Upper lobe of right lung (tissue), 1 donor: ENCODE results near the gene SLC30A9. TPM values are rescaled to one million over a fixed set of nuclear protein-coding genes. Genes with fewer than 3 reads are reported as not detected.

Experiments used
- ATAC-seq: fragments of 200-7000 bp; cut with Tn5 transposase; one replicate; pipeline ENCODE4 v1.9.1; 2020; ENCODE audit warnings: mild to moderate bottlenecking, moderate library complexity
- DNase-seq: peaks from one replicate; pipeline ENCODE4 v3.0.0-alpha.2; 2020
- H3K27ac ChIP-seq: fragments of 200-600 bp; one replicate; pipeline ENCODE4 v1.8.0; 2022
- H3K27me3 ChIP-seq: fragments of 200-600 bp; one replicate; pipeline ENCODE4 v1.8.0; 2022; ENCODE audit warnings: mild to moderate bottlenecking
- H3K36me3 ChIP-seq: fragments of 200-600 bp; one replicate; pipeline ENCODE4 v1.8.0; 2022
- H3K4me1 ChIP-seq: fragments of 200-600 bp; one replicate; pipeline ENCODE4 v1.8.0; 2022
- H3K4me3 ChIP-seq: fragments of 200-600 bp; one replicate; pipeline ENCODE4 v1.8.0; 2022; ENCODE audit warnings: mild to moderate bottlenecking
- H3K9me3 ChIP-seq: fragments of 200-600 bp; one replicate; pipeline ENCODE4 v1.8.0; 2022
- intact Hi-C: fragments of 100-400 bp; cut with DNase I; formaldehyde crosslinking; loops from one replicate; pipeline ENCODE4 v1.11.0; 2022
- total RNA-seq: library from RNA; stranded (reverse); fragmentation: NEBNext Ultra II Directional; extraction: Animal tissue kit (Norgen Biotek cat#: 25700); gene quantifications from one replicate; pipeline ENCODE4 v1.2.1, GENCODE V29; 2021
- TF ChIP-seq, protein P1 (sequence below): fragments of 200-600 bp; IDR thresholded peaks from one replicate; pipeline ENCODE4 v1.8.0; 2022; ENCODE audit warnings: antibody characterized with exemption
- donor health status: DM: no; HTN: yes; CAD: no; lungs with severe emphysema.

SLC30A9 gene
- total RNA-seq, 1 donor from 2014 or later, result 42.5 TPM

DNA sequence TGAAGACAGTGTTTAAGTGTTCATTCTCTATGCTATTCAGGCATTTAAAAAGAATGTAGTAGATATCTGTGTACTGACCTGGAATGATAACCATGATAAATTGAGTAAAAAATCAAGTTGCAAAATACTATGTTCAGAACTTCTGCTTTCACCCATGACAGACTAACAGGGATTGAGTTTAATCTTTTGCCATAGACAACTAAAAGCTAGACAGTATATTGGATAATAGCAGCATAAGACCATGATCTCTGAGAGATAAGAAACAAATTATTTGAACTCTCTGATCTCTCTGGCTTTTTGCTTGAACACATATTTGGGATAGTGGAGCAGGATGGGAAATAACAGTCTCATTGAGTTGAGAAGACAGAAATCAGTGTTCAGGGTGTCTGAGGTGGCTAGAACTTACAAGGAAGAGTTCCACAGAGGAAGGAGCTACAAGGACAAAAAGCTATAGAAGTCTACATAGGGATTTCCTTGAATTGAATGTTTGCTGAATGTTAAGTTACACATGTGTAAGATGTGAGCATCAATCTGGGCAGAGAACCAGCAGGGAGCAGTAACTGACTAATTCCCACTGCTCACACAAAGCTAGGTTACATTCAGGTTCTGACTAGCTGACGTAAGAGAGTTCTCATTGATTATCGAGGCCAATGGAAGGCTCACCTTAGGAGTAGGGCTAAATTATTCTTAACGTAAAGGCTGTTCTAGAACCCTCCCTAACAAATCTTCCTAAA, 60.4 kb downstream of the SLC30A9 start:
- H3K36me3 ChIP-seq, result peaks cover 35% of the 10 kb centered on the region
- TF ChIP-seq, protein P1, sequence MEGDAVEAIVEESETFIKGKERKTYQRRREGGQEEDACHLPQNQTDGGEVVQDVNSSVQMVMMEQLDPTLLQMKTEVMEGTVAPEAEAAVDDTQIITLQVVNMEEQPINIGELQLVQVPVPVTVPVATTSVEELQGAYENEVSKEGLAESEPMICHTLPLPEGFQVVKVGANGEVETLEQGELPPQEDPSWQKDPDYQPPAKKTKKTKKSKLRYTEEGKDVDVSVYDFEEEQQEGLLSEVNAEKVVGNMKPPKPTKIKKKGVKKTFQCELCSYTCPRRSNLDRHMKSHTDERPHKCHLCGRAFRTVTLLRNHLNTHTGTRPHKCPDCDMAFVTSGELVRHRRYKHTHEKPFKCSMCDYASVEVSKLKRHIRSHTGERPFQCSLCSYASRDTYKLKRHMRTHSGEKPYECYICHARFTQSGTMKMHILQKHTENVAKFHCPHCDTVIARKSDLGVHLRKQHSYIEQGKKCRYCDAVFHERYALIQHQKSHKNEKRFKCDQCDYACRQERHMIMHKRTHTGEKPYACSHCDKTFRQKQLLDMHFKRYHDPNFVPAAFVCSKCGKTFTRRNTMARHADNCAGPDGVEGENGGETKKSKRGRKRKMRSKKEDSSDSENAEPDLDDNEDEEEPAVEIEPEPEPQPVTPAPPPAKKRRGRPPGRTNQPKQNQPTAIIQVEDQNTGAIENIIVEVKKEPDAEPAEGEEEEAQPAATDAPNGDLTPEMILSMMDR, result no peak
- H3K4me3 ChIP-seq, result no peak overlapping the region
- H3K27ac ChIP-seq, result no peak overlapping the region
- no peaks in the 10 kb centered on the region for H3K9me3 ChIP-seq
- no peaks in the 10 kb centered on the region for H3K4me1 ChIP-seq
- intact Hi-C loops, result no loop called here
- ATAC-seq (no peak), DNase-seq (no peak)
- H3K27me3 ChIP-seq, result no peaks in the 10 kb centered on the region

DNA sequence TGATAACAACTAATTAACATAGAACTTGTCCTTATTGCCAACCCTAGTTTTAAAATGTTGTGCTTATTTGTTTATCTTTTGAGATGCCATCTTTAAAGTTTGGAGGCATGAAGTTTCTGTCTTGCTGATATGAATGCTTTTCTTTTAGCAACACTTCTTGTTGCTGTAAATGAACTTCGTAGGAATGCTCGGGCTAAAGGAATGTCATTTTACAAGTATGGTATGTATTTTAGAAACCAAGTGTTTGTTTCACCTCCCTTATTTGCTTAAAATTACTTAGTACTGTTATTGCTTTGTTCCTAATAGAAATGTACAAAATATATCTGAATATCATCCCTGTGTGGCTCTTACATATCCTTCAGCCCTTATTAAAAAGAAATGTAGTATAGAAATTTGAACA, 76.1 kb downstream of the SLC30A9 start:
- H3K9me3 ChIP-seq, result no peaks in the 10 kb centered on the region
- intact Hi-C loops, result no loop called here
- H3K4me1 ChIP-seq, result no peaks in the 10 kb centered on the region
- DNase-seq (no peak), ATAC-seq (no peak)
- H3K4me3 ChIP-seq, result no peak overlapping the region
- H3K36me3 ChIP-seq, result peaks cover 37% of the 10 kb centered on the region
- H3K27me3 ChIP-seq, result no peaks in the 10 kb centered on the region
- no peak overlapping the region for H3K27ac ChIP-seq
- TF ChIP-seq, protein P1, result no peak

- ATAC-seq, result no peak
- no peak overlapping the region for H3K27ac ChIP-seq
- TF ChIP-seq, protein P1, result no peak
- no peak overlapping the region for H3K4me3 ChIP-seq
- H3K27me3 ChIP-seq, result no peaks in the 10 kb centered on the region
- intact Hi-C loops, result no loop called here
- no peaks in the 10 kb centered on the region for H3K9me3 ChIP-seq
- DNase-seq, result no peak
- no peaks in the 10 kb centered on the region for H3K4me1 ChIP-seq
- H3K36me3 ChIP-seq, result peaks cover 43% of the 10 kb centered on the region
Observed at GRCh38 chr4:42067264-42067663, 76.9 kb downstream of the SLC30A9 start.

GRCh38 chr4:42070463-42070862, 80.1 kb downstream of the SLC30A9 start:
- no peaks in the 10 kb centered on the region for H3K27me3 ChIP-seq
- H3K36me3 ChIP-seq, result peaks cover 42% of the 10 kb centered on the region
- no peak for ATAC-seq
- H3K27ac ChIP-seq, result no peak overlapping the region
- intact Hi-C loops, result no loop called here
- no peaks in the 10 kb centered on the region for H3K4me1 ChIP-seq
- no peaks in the 10 kb centered on the region for H3K9me3 ChIP-seq
- DNase-seq, result no peak
- no peak overlapping the region for H3K4me3 ChIP-seq
- TF ChIP-seq, protein P1, result no peak

GRCh38 chr4:42074294-42074693, 84.0 kb downstream of the SLC30A9 start:
- H3K27me3 ChIP-seq, result no peaks in the 10 kb centered on the region
- no peak for ATAC-seq
- TF ChIP-seq, protein P1, result no peak
- H3K27ac ChIP-seq, result no peak overlapping the region
- intact Hi-C loops, result no loop called here
- H3K36me3 ChIP-seq, result peaks cover 40% of the 10 kb centered on the region
- no peaks in the 10 kb centered on the region for H3K9me3 ChIP-seq
- H3K4me3 ChIP-seq, result no peak overlapping the region
- H3K4me1 ChIP-seq, result no peaks in the 10 kb centered on the region
- no peak for DNase-seq
